Psoas muscle (tissue), 8 donors: ENCODE measurements around the gene EYA4. TPM values are rescaled to one million over a fixed set of nuclear protein-coding genes. Genes with fewer than 3 reads are reported as not detected.

Source experiments
- ATAC-seq, 4 donors: fragments of 200-7000 bp; cut with Tn5 transposase; one replicate each; pipeline ENCODE4 v1.9.1; 2020; ENCODE audit warnings: moderate library complexity in 3 of 4, mild to moderate bottlenecking in 2 of 4
- DNase-seq, 2 donors: peaks; one replicate each; pipeline ENCODE4 v3.0.0-alpha.2; 2020
- H3K27ac ChIP-seq: fragments of 200-600 bp; one replicate; pipeline ENCODE4 v1.8.0; 2022
- H3K27me3 ChIP-seq, 3 donors: fragments of 200-600 bp in 1 of 3; one replicate each; pipeline versions ENCODE4 v1.6.1 to v1.8.0; 2013 to 2022; ENCODE audit warnings: low read length in 2 of 3, mild to moderate bottlenecking in 2 of 3, moderate library complexity in 1 of 3; ENCODE audit not compliant: insufficient read depth in 3 of 3
- H3K36me3 ChIP-seq, 2 donors: fragments of 200-600 bp in 1 of 2; one replicate each; pipeline versions ENCODE4 v1.6.1 to v1.8.0; 2013 to 2022; ENCODE audit warnings: low read depth in 1 of 2, mild to moderate bottlenecking in 1 of 2, moderate library complexity in 1 of 2; ENCODE audit not compliant: insufficient read depth in 1 of 2
- H3K4me1 ChIP-seq: fragments of 200-600 bp; one replicate; pipeline ENCODE4 v1.8.0; 2022
- H3K4me3 ChIP-seq: fragments of 200-600 bp; one replicate; pipeline ENCODE4 v1.8.0; 2022; ENCODE audit warnings: mild to moderate bottlenecking
- H3K9me3 ChIP-seq: fragments of 200-600 bp; one replicate; pipeline ENCODE4 v1.8.0; 2022
- WGBS, 3 donors: extraction: QIAGEN DNeasy Blood & Tissue Kit; methylation state at CpG; one replicate each; pipeline versions ENCODE4 v1.1.6 to v1.1.7; 2013; 5-methylcytosine and 5-hydroxymethylcytosine counted together
- intact Hi-C, 2 donors: fragments of 100-400 bp; cut with DNase I; formaldehyde crosslinking; loops; one replicate each; pipeline versions ENCODE4 v1.11.0 to v1.14.2; 2022
- polyA plus RNA-seq, 3 donors: library from polyadenylated mRNA; stranded (reverse); fragments of 200-250 nt; gene quantifications; one replicate each; pipeline ENCODE4 v1.2.3, GENCODE V29; 2013
- total RNA-seq, 4 donors: library from RNA; stranded (reverse); fragmentation: NEBNext Ultra II Directional in 2 of 4; extraction: Animal tissue kit (Norgen Biotek cat#: 25700) in 2 of 4; gene quantifications; one replicate each; pipeline versions ENCODE4 v1.2.1 to v1.2.4, GENCODE V29; 2021 to 2023
- TF ChIP-seq, protein P1 (sequence below): fragments of 200-600 bp; IDR thresholded peaks from one replicate; pipeline ENCODE4 v1.8.0; 2022; ENCODE audit warnings: antibody characterized with exemption
- donor health status: healthy with polysubstance abuse.
- donor health status: DM: no; HTN: no; CAD: no; lungs with moderate emphysema.
- donor health status: Bipolar disorder and iron deficiency.
- donor health status: healthy.
- donor health status: DM: yes; HTN: yes; CAD: no.
- donor health status: DM: no; HTN: no; CAD: no.
- donor health status: DM: no; HTN: no; CAD: no.
- donor health status: DM: yes; HTN: yes; CAD: no.

The EYA4 gene
- total and polyA plus RNA-seq, 7 donors: 5.6 to 48.3 (median 32.8) TPM

DNA sequence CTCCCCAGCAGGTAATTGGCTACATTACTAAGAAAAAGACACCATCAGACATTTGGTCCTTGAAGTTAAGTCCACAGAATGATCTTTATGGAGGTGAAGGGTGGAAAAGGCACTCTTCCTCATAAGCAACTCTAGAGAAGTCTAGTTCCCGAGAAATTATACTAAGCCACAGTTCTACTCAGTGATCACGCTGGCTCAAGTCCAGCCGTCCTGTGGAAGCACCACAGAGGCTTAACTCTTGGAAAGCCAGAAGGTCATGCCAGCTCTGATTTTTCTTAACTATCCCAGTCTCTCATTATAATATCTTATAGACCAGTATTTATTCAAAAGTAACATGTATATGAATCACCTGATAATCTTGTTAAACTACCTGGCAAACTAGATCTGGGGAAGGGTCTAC lies 258.5 kb downstream of the EYA4 start:
- no peak overlapping the region for H3K4me3 ChIP-seq
- WGBS, 3 donors: 45 to 58% (median 49%) methylated on average over 3 of the region's 3 CpGs
- no peak for ATAC-seq
- intact Hi-C loops: loop anchor here in 1 of 2 donors (5.0 kb wide), 1 partner anchor 247 kb away; no protein-coding TSS in a partner anchor
- no peaks in the 10 kb centered on the region for H3K9me3 ChIP-seq
- DNase-seq: no peak
- H3K4me1 ChIP-seq: peaks cover 25% of the 10 kb centered on the region
- TF ChIP-seq, protein P1, sequence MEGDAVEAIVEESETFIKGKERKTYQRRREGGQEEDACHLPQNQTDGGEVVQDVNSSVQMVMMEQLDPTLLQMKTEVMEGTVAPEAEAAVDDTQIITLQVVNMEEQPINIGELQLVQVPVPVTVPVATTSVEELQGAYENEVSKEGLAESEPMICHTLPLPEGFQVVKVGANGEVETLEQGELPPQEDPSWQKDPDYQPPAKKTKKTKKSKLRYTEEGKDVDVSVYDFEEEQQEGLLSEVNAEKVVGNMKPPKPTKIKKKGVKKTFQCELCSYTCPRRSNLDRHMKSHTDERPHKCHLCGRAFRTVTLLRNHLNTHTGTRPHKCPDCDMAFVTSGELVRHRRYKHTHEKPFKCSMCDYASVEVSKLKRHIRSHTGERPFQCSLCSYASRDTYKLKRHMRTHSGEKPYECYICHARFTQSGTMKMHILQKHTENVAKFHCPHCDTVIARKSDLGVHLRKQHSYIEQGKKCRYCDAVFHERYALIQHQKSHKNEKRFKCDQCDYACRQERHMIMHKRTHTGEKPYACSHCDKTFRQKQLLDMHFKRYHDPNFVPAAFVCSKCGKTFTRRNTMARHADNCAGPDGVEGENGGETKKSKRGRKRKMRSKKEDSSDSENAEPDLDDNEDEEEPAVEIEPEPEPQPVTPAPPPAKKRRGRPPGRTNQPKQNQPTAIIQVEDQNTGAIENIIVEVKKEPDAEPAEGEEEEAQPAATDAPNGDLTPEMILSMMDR: no peak
- peaks cover 0 to 3% of the 10 kb centered on the region in 2 donors for H3K36me3 ChIP-seq
- H3K27ac ChIP-seq: no peak overlapping the region
- H3K27me3 ChIP-seq: no peaks in the 10 kb centered on the region

DNA sequence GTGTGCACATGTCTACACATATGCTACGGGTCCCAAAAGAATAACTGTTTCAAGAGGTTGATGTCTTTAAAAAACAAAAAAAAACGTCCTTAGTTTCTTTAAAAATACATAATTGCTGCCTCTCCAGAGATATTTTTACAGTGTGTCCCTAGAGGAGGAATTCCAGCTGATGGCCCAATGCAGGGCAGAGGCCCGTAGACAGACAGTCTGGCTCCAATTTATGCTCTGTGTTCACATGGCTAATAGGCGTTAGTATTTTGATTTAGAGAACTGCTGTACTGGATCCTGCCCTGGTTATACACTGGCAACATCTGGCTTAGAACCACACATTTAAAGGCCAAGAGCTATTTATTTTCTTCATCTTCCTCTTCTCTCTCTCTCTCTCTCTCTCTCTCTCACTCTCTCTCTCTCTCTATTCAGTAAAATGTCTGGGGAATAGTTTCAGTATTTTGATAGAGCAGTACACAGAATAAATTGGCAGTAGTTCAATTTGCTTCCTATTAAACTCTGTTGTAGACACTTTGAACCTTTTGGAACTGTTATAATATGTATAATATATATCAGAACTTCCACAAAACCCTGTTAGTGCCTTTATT lies 260.6 kb downstream of the EYA4 start:
- Histone ChIP-seq H3K36me3 (peaks cover 0 to 17% of the 10 kb centered on the region in 2 donors), H3K4me1 (peaks cover 25% of the 10 kb centered on the region), H3K27ac (peak overlapping the region; percentile 61), H3K4me3 (no peak overlapping the region), H3K9me3 (no peaks in the 10 kb centered on the region), H3K27me3 (no peaks in the 10 kb centered on the region)
- intact Hi-C loops: loop anchor here in 1 of 2 donors (5.0 kb wide), 1 partner anchor 249 kb away; no protein-coding TSS in a partner anchor
- WGBS, 3 donors: 14 to 31% (median 24%) methylated on average over 4 of the region's 4 CpGs
- ATAC-seq (peak in 3 of 4 donors; percentile 68 to 80 (median 74)), DNase-seq (no peak)
- TF ChIP-seq, protein P1: no peak

DNA sequence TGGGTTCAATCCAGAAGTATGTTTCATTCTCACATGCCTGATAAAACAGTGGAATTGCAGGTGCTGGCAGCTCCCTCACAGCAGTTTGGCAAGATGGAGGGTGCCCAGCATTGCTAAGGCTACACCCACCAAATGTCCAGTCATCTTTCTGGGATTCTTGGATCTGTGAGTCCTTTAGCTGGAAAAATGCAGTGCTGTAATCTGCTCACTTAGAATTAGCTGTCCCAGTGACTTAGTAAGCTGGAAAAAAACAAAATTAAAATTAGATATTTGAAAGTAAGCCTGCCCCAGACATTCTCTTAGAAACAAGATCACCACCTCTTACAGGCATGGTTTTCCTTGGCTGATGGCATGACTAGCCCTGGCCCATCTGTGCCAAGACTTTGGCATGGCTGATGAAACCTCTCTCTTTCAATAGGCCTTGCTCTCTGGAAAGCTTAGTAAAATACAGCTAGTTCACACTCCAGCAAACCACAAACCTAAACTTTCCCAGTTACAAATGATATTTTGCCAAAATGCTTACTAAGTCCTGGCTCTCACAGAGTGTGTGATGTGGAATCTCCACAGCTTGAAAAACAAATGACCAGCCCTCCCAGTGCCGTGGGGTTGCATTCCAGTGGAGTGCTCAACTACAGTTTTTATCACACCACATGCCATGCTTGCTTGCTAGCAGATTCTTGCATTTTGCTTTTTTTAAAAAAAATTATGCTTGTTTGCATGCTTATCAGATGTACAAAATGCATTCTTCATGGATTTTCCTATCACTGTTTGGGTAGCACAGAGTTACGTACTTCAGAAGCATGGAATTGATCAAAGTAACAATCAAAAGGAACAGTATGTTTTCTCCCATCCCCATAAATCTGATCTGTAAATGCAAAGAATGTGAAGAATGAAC lies 261.5 kb downstream of the EYA4 start:
- peak; percentile 62 to 76 (median 75) for ATAC-seq
- no peaks in the 10 kb centered on the region for H3K27me3 ChIP-seq
- H3K4me1 ChIP-seq: peaks cover 25% of the 10 kb centered on the region
- peak; percentile 28 to 58 for DNase-seq
- 52 to 58% (median 55%) methylated on average over 2 of the region's 2 CpGs for WGBS, 3 donors
- no peak overlapping the region for H3K4me3 ChIP-seq
- peak overlapping the region; percentile 61 for H3K27ac ChIP-seq
- intact Hi-C loops: loop anchor here in 1 of 2 donors (5.0 kb wide), 1 partner anchor 250 kb away; no protein-coding TSS in a partner anchor
- H3K36me3 ChIP-seq: peaks cover 0 to 23% of the 10 kb centered on the region in 2 donors
- no peaks in the 10 kb centered on the region for H3K9me3 ChIP-seq
- TF ChIP-seq, protein P1: no peak

DNA sequence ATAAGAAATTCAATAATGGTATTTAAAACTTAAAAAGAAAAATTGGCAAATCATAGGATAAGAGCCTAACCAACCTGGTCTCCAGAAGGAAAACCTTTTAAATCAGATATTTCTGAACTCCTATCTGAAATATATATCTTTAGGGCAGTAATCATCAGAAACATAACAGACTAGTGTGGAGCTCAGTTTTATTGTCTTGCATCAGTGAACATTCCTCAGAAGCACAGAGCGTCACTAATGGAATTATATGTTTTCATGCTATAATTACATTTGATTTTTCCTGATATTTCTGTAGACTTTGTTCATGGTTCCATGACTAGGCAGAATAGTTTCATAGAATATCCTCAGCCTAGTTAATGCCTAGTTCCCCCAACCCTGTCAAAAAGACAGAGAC lies 262.2 kb downstream of the EYA4 start:
- peak overlapping the region; percentile 61 for H3K27ac ChIP-seq

More for the DNA sequence above, 262.2 kb downstream of the EYA4 start:
- no peaks in the 10 kb centered on the region for H3K27me3 ChIP-seq
- intact Hi-C loops: loop anchor here in 1 of 2 donors (5.0 kb wide), 1 partner anchor 251 kb away; no protein-coding TSS in a partner anchor
- no peak overlapping the region for H3K4me3 ChIP-seq
- H3K36me3 ChIP-seq: peaks cover 0 to 25% of the 10 kb centered on the region in 2 donors
- ATAC-seq (no peak), DNase-seq (no peak)
- H3K4me1 ChIP-seq: peaks cover 25% of the 10 kb centered on the region
- WGBS, 3 donors: 56 to 83% (median 64%) methylated on average over 1 of the region's 1 CpG
- TF ChIP-seq, protein P1: no peak
- H3K9me3 ChIP-seq: no peaks in the 10 kb centered on the region
